Germinal center (tissue), 1 donor: ENCODE measurements around the gene SHLD1.

Source experiments
- DNase-seq: peaks from one replicate; pipeline ENCODE4 v3.0.0; 2012; ENCODE audit warnings: mixed read lengths, low spot score

The SHLD1 gene

GRCh38 chr20:5893052-5893451, 142.9 kb downstream of the SHLD1 start:
- no peak for DNase-seq

DNA sequence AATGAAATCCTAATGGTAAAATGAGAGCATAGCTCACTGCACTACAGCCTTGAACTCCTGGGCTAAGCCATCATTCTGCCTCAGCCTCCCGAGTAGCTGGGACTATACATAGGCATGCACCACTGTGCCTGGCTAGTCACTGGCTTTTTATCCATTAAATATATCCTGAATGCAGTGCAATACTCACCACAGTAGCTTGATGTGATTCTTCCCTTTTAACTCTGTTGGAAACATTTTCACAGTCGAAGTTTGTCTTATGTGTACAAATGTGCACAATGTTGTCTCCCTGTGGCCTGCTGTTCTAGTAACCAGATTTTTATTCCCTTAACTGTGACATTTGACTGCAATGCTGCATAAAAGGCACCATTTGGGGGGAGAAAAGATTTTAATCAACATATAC, 143.4 kb downstream of the SHLD1 start:
- no peak for DNase-seq

- DNase-seq: no peak
Observed at GRCh38 chr20:5895626-5896025, 145.4 kb downstream of the SHLD1 start.

DNA sequence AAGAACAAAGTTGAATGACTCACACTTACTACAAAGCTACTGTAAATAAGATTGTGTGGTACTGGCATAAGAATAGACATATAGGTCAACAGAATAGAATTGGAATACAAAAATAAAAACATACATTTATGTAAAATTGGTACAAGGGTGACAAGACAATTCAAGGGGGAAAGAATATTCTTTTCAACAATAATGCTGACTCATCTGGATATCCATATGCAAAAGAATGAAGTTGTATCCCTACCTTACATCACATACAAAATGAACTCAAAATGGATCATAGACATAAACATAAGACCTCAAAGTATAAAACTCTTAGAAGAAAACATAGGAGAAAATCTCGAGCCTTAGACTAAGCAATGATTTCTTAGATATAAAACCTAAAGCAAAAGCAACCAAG, 149.2 kb downstream of the SHLD1 start:
- DNase-seq: no peak

DNA sequence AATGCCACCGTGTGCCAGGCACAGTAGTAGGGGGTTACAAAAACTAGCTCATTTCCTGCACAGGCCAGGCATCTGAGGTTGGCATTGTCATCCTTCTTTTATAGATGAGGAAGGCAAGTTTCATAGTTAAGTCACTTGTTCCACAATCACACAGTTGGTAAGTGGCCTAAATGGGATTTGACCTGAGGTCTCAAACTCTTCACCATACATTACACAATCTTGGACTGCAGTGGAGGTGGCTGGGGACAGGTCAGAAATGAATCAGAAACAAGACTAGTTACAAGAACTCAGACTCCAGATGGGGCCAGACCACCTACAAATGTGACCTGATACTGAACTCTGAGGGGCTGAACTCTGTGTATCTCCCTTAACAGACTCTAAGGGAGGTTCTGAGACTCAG, 150.7 kb downstream of the SHLD1 start:
- DNase-seq: no peak

DNA sequence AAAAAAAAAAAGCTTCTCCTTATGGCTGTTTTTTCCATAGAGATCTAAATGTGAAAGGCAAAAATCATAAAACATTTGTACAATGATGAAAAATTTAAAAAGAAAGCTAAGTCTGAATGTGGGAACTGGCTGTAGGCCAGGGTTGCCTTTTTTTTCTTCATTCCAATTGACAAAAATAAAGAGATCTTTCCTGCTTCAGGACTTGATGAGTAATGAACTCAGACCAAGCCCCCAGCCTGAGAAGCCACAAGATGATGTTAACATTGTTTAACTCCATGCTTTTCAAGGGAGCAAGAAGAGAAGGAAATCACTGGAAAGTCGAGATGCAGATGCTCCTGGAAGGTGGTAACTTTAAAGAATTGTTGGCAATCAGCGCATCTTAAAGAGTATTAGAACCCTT, 158.8 kb downstream of the SHLD1 start:
- no peak for DNase-seq

- DNase-seq: no peak
Observed at GRCh38 chr20:5910186-5910585, 160.0 kb downstream of the SHLD1 start.

GRCh38 chr20:5913166-5913565, 163.0 kb downstream of the SHLD1 start:
- no peak for DNase-seq
